DLD1 (cell line): ENCODE results near the gene RECK.
"Not testable (repeated sequence)": the region's sequence is repeated elsewhere in the genome, so short reads cannot be mapped to it uniquely, and the experiment has no call there.

Experiments
- in situ Hi-C: cut with HindIII; loops from 2 replicates; pipeline ENCODE4 v1.10.0; 2017; ENCODE audit warnings: low sequenced_read_pairs

Gene RECK

DNA sequence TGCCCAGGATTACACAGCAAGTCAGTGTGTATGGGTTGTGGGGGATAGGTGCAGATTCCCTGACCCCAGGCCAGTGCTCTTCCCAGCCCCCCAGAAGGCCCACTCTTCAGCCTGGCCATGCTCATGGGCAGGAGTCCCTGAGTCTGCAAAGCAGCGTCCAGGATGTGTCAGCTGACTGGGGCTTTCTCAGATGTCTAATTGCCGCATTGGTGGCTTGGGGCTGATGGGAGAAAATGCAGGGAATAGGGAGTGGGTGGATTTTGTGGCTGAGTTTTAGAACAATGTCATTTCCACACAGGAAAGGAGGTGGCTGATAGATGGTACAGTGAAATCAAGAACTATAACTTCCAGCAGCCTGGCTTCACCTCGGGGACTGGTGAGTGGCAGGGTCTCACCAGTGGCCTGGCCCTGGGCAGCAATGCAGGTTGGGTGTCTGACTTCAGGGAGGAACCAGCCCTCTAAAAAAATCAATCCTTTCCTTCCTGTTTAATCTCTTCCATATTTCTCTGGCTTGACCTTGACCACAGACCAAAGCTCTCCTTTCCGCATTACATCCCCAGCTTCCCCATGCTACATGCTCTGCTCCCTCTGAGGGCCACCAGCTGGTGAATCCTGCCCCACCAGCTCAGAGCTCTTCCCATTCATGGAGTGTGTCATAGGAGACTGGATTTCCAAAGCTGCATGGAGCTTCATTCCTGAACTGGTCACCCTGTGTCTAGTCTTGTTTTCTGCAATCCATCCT lies 114.0 kb downstream of the RECK start:
- in situ Hi-C loops, result no loop called here

DNA sequence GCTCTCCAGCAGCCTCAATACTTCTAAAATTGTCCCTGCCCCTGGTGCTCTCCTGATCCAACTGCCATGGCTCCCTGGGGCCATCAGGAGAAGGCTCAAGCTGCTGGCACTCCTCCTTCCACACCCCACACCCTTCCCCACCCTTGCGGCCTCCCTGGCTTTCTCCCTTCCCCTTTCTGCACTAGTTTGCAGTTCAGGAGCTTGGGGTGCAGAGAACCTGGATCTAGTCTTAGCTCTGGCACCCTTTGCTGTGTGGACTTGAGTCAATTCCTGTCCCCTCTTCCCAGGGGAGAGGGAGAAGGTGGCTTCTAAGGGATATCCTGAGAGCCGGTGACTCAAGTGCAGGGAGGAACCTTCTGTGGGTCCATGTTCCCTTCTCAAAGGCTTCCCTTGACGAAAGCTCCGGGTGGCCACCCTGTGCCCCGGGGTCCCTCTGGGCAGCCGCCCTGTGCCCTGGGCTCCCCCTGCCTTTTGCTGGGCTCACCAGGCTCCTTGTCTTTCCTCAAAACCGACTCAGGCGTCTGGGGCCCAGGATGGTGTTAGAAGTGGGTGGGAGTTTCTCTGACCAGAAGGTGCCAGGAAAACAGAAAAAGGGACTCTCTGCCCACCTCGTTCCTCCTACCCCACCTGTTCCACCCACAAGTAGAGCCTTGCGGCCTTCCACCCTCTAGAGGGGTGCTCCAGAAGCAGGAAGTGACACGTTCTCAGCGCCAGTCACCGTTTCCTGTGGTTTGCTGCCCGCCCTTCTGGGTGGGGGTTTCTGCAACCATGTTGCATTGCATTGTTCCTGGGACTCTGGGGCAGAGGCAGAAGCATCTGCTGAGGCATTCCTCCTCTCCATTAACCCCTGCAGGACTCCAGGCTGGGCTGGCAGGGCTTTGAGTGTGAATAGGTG lies 114.8 kb downstream of the RECK start:
- in situ Hi-C loops, result no loop called here

DNA sequence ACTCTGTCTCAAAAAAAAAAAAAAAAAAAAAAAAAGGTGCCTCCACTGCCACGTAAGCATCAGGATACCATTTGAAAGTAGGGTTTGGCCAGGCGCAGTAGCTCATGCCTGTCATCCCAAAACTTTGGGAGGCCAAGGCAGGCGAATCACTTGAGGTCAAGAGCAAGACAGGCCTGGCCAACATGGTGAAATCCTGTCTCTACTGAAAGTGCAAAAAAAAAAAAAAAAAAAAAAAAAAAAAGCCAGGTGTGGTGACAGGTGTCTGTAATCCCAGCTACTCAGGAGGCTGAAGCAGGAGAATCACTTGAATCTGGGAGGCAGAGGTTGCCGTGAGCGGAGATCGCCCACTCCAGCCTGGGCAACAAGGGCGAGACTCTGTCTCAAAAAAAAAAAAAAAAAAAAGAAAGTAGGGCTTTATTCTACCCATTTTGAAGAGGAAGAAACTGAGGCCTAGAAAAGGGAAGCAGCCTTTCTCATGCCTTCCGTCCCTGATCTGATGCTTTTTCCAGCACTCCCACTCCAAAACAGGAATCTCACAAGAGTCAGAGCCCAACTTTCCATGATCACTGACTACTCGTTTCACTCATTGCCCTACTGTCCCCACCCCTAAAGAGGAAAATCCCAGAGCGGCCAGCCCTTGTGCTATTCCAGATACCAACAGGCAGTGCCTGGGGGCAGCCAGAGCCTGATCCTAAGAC lies 116.2 kb downstream of the RECK start:
- in situ Hi-C loops, result no loop called here

DNA sequence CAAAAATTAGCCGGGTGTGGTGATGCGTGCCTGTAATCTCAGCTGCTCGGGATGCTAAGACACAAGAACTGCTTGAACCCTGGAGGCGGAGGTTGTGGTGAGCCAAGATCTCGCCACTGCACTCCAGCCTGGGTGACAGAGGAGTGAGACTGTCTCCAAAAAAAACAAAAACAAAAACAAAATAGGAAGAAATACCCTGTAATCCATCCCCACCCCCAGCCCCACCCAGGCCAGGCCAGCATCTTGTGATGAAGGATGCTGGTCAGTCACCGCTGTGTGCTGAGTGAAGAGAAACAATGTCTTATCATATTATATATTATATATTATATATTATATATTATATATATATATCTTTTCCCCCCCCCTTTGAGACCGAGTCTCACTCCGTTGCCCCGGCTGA lies 117.0 kb downstream of the RECK start:
- in situ Hi-C loops, result no loop called here

DNA sequence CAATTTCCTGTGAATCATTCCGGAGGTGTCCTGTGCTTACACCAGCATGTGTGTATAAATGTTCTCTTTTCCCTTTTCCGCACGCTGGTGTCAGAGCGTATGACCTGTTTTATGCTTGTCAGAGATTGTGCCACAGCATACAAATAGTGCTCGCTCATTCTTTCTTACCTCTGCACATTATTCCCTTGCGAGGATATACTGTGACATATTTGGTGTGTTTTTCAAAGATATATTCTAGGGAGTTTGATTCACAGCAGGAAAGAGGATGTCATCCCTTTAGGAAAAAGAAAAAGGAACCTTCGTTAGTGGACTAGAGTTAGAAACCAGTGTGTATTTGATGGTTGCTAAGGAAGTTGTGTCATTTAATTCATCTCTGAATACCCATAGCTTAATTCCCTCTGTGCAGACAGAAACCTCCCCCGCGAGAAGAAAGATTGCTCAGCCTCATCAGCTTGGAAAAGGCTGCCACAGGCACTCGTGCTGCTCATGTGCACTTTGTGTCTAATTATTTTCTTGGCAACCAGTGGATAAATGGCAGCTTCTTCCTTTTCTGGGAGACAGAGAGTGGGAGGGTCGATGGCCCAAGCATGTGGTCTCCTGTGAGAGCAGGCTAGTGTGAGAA lies 117.7 kb downstream of the RECK start:
- in situ Hi-C loops, result no loop called here

DNA sequence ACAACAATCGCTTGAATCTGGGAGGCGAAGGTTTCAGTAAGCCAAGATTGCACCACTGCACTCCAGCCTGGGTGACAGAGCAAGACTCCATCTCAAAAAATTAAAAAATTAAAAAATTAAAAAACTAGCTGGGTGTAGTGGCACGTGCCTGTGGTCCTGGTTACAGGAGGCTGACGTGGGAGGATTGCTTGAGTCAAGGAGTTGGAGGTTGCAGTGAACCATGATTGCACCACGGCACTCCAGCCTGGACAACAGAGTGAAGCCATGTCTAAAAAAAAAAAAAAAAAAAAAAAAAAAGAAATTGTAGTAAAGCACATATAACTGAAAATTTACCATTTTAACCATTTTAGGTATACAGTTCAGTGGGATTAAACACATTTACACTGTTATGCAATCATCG lies 119.4 kb downstream of the RECK start:
- in situ Hi-C loops, result no loop called here

DNA sequence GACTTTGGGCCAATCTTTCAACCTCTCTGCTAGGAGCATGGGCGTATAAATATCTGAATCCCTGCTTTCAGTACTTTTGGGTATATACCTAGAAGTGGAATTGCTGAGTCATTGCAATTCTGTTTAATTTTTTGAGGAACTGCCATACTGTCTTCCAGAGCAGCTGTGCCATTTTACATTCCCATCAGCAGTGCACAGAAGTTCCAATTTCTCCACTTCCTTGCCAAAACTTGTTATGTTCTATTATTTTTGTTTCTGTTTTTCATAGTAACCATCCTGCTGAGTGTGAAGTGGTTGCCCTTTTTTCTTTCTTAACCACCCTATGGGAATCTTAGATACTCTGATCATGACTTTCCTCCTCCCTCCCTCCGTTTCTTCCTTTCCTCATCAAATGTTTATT lies 121.4 kb downstream of the RECK start:
- in situ Hi-C loops, result no loop called here

DNA sequence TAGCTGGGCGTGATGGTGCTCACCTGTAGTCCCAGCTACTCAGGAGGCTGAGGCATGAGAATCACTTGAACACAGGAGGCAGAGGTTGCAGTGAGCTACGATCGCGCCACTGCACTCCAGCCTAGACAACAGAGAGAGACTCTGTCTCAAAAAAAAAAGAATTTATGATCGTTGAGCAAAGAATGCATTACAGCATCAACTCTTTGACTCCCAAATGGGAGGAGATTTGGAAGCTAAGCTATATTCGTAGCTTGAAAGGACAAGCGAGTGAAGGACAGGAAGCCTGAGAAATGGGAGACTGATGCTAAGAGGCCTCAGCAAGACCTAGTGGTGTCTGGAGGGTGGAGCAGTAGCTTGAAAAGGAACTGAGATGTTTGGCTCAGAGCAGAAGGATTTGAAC lies 122.2 kb downstream of the RECK start:
- in situ Hi-C loops, result no loop called here

DNA sequence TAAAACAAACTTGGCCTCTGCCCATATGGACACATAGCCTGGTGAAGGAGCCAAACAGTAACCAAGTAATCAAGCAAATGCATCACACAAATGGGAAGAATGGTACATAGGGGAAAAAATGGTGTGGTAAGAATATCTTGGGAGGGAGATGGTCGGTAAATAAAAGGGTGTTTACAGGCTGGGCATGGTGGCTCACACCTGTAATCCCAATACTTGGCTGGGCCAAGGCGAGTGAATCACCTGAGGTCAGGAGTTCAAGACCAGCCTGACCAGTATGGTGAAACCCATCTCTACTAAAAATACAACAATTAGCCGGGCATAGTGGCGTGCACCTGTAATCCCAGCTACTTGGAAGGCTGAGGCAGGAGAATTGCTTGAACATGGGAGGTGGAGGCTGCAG lies 122.8 kb downstream of the RECK start:
- in situ Hi-C loops, result not testable (repeated sequence)

DNA sequence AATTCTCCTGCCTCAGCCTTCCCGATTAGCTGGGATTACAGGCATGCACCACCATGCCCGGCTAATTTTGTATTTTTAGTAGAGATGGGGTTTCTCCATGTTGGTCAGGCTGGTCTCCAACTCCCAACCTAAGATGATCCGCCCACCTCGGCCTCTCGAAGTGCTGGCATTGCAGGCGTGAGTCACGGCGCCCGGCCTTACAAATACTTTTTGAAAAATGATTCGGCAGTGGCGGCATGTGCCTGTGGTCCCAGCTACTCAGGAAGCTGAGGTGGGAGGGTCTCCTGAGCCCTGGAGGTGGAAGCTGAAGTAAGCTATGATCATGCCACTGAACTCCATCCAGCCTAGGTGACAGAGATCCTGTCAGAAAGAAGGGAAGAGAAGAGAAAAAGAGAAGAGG lies 123.4 kb downstream of the RECK start:
- in situ Hi-C loops, result not testable (repeated sequence)

DNA sequence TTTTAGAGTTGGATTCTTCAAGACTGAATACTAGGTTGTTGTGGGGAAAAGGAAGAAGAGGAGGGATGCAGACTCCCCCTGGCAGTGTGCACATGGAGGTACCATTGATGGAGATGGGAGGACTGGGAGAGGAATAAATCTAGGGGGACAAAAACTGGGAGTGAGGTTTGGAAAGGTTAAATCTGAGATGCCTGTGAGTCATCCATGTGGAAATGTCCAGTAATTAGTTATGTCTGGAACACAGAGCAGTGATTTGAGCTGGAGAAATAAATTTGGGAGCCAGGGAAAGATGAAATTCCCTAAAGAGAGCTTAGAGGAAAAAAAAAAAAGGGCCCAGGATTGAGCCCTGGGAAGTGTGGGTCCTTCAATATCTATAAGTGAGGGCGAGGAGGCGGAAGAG lies 124.5 kb downstream of the RECK start:
- in situ Hi-C loops, result no loop called here

DNA sequence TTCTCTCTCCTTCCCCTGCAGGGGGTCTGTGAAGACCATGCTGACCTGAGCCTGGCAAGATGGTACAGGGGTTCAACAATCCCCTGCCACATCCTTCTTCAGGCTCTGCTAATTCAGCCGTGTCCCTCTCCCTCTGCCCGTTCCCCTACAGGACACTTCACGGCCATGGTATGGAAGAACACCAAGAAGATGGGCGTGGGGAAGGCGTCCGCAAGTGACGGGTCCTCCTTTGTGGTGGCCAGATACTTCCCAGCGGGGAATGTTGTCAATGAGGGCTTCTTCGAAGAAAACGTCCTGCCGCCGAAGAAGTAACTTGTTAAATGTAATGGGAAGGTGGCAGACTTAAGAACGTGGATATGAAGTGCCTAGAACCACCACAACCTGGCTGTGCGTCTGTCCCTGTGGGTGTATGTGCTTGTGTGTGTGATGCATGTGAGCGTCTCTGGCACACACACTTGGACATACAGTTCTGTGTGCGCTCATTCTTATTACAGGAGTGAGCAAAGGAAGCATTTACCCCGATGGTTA lies 125.6 kb downstream of the RECK start:
- in situ Hi-C loops, result no loop called here

DNA sequence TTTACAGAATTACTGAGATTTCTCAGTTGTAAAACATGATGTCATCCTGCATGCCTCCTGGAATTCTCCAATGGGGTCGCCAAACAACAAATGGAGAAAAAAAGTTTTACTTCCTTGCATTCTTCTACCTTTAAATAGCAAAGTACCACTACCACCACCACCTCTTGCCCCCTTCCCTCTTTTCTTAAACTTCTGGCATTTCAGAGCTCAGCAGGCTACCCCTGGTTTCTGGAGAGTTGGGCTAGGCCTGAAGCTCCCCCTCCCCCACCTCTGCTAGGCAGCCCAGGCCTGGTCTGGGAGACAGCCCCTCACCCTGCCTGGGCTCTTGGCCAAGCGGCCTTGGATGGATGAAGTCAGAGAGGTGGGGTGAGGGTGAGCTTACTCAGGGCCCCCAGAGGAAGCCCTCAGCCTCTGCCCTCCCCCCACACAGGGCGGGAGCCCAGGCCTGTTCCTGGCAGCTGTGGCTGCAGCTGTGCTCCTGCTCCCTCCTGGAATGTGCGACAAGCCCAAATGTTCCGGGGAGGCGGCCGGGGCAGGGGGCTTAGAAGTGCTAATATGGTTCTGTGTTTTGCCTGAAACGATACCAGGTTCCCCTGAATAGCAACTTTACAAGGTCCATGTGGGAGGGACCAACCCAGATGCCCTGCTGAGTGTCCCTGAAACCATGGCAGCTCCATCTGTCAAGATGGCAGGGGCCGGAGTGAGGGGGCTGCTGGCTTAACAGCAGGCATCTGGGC lies 126.5 kb downstream of the RECK start:
- in situ Hi-C loops, result no loop called here

DNA sequence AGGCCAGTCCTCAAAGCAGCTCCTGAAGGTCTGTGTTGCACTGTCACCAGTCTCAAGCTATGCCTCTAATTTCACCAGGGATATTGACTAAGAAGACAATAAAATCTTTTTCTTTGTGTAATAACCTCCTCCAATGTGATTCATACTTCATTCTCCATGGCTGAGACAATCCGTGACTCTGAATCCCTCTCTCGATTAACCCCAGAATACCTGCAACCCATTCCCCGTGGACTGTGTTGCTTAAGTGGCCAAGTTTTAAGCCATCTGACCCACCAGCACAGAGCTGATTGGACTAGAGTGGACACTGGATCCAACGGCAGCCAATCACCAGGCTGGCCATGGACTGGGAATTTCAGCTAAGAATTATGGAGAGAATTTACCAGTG lies 127.1 kb downstream of the RECK start:
- in situ Hi-C loops, result no loop called here

DNA sequence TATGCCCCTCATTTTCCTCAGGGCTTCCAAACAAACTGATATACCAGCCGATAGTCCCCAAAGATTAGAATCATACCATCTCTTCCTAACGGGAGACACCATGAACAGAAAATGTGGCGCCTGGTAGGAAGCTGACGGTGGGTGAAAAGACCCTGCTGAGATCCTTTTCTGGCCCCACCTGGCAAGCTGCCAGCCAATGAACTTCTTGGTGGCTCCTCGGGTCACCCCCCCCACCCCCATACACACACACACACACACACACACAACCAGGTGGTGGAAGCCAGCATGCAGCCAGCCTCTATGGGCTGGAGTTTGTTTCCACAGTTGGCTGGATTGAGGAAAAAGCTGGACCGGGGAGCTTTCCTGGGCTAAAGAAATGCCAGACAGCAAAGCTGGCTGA lies 127.7 kb downstream of the RECK start:
- in situ Hi-C loops, result no loop called here

DNA sequence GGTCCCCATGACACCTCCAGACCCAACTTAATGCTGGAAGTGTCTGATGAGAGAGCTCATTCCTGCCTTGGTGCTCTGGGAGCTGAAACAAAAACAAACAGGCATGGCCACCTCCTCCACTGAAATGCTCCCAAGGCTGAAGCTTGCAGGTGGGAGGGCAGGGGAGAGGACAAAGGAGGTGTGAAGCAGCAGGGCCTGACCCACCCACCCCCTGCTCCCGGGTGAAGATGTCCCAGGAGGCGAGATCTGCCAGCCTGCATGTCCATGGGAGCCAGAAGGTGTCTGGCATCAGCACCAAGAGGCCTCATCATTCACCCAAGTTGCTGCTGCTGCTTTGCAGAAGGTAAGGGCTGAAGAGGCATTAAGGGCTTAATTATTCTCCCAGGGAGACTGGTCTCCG lies 128.3 kb downstream of the RECK start:
- in situ Hi-C loops, result no loop called here

DNA sequence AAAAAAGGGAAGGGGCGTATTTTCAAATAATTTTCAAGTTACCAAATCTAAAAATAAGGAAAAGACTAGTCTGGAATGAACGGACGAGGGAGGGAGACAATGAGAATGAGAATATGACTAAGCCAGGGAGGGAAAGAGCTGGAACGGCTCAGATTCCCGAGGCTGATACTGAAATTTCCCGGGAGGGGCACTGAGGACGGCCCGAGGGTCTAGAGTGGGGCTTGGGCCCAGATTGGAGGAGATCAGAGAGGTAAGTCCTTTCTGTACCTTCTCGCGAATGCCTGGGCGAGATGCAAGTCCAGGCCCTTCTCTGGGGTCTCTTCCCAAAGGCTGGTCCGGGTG lies 129.1 kb downstream of the RECK start:
- in situ Hi-C loops, result no loop called here

DNA sequence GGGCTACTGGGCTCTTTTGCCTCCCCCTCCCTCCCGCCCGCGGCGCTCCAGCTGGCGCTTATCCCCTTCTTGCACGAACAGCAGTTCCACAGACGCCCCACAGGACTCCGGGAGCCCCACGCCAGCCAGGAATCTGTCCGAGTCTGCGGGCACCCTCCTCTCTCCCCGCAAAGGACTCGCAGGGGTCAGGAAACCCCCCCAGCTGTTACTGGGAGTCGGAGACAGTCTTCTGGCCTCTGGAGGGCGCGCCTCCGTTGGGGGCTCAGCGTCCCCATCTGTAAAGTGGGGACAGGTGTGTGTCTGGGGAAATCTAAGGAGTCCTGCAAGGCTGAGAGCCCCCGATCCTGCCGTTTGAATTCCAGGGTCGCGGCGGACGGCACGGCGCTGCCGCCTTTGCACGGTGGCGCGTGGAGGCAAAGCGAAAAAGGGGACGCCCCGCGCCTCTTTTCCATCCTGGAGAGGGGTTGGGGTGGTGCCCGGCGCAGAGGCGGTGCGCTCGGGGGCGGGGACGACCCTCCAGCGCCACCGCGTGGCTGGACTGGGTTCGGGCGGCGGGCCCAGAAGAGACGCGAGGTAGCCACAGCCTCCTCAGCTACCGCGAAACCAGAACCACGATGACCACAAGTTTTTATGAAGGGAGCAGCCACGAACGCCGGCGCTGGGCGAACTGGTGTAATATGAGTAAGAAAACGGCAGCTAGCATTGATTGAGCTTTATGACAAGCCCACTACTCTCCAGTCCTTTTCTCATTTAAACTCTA lies 129.6 kb downstream of the RECK start:
- in situ Hi-C loops, result no loop called here

DNA sequence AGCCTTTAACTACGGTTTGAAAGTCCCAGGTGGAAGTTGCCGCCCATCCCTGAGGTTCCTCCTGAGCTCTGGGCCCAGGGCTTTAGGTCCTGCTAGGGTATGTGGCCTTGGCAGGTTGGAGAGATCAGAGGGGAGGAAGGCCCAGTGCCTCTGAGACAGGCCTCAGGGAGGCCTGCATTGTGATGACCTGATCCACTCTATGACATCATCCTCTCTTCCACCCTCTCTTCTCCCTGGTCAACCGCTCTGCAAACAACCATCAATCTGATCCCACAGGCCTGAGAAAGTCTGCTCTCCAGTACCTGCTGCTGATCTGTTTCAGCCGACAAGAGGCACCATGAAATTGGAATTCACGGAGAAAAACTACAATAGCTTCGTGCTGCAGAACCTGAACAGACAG lies 132.5 kb downstream of the RECK start, which contains the start of gene CCIN:
Gene CCIN (plus strand): TSS at position 223 of the 400 bp plus-strand sequence. CDS start 115 bp downstream, at position 338.
- in situ Hi-C loops, result no loop called here

DNA sequence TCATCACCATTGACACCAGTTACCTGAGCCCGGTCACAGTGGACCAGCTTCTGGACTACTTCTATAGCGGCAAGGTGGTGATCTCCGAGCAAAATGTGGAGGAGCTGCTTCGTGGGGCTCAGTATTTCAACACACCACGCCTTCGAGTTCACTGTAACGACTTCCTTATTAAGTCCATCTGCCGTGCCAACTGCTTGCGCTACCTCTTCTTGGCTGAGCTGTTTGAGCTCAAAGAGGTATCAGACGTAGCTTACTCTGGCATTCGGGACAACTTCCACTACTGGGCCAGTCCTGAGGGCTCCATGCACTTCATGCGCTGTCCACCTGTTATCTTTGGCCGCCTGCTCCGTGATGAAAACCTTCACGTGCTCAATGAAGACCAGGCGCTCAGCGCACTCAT lies 133.0 kb downstream of the RECK start:
- in situ Hi-C loops, result no loop called here
